ENCODE data around the gene FGD3. TPM values are rescaled to one million over a fixed set of nuclear protein-coding genes. Genes with fewer than 3 reads are reported as not detected.
A peak's percentile ranks its signal among the peaks of the same experiment; 100 is the strongest.

FGD3 gene
- total RNA-seq, 1 experiment from 2014 or later, result 89.0 TPM

DNA sequence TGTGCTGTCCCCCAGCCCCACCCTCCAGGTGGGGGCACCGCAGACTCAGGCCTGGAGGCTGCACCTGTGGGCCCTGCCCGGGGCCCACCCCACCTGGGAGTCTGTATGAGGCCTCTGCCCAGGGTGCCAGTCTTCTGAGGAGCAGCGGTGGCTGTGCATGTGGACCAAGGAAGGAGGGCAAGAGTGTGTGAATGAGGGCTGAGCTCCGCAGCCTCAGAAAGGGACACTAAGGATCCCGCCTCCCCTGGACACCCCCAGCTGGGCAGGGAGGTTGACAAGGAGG, 19.1 kb downstream of the FGD3 start:
- intact Hi-C loops (cut with micrococcal nuclease; ENCODE audit: unreplicated experiment), result no loop called here
- Histone ChIP-seq H3K4me3 (no peak overlapping the region), H3K36me3 (ENCODE audit: low read depth) (no peaks in the 10 kb centered on the region), H3K27me3 (ENCODE audit: insufficient read depth, low read depth) (no peaks in the 10 kb centered on the region), H2AFZ (no peak overlapping the region), H3K9me3 (ENCODE audit: insufficient read depth, low read depth) (peaks cover 2% of the 10 kb centered on the region; the same call in 1 of the 2 replicates), H3K27ac (no peak overlapping the region), H3F3A (ENCODE audit: insufficient read depth, low read depth) (peaks cover 15% of the 10 kb centered on the region; the same call in 1 of the 2 replicates), H3K4me1 (replicated peaks; ENCODE audit: insufficient read depth) (peaks cover 25% of the 10 kb centered on the region), H3K9me2 (ENCODE audit: insufficient read depth) (no peaks in the 10 kb centered on the region), H4K20me1 (ENCODE audit: insufficient read depth) (no peaks in the 10 kb centered on the region), H3K79me2 (ENCODE audit: low read depth) (no peaks in the 10 kb centered on the region), H3K4me2 (no peak overlapping the region)
- no TSS peak for BruUV-seq (replicated peaks)
- CTCF ChIA-PET, result no interaction called here
- no peak for DNase-seq
- POLR2A ChIA-PET (ENCODE audit: unreplicated experiment), result no interaction called here
- no peak for TF ChIP-seq EZH2 (IDR thresholded peaks at IDR 0.05; ENCODE audit: low read depth)
- no peak for TF ChIP-seq CTCF (conservative IDR thresholded peaks at IDR 0.05)

DNA sequence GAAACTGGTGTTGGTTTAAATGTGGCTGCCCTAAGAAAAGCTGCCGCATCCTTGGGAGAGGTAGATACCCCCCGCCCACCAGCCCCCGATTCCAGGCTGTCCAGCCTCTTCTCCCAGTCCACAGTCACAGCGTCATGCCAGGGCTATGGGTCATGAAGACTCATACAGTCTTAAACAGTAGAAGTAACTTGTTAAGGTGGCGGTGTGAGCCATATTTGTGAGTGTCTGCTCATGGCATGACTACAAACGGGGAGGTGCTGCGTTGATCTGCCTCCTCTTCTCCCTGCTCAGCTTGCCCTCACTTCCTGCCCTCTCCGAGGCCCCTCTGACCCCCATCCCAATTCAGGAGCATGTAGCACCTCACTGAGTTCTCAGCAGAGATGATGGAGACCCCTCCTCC, 20.8 kb downstream of the FGD3 start:
- Histone ChIP-seq H4K20me1 (ENCODE audit: insufficient read depth) (no peaks in the 10 kb centered on the region), H3F3A (ENCODE audit: insufficient read depth, low read depth) (peaks cover 22% of the 10 kb centered on the region; the same call in 1 of the 2 replicates), H2AFZ (no peak overlapping the region), H3K79me2 (ENCODE audit: low read depth) (no peaks in the 10 kb centered on the region), H3K4me1 (replicated peaks; ENCODE audit: insufficient read depth) (peaks cover 41% of the 10 kb centered on the region), H3K9me3 (ENCODE audit: insufficient read depth, low read depth) (no peaks in the 10 kb centered on the region), H3K4me3 (no peak overlapping the region), H3K27ac (no peak overlapping the region), H3K36me3 (ENCODE audit: low read depth) (no peaks in the 10 kb centered on the region), H3K9me2 (ENCODE audit: insufficient read depth) (no peaks in the 10 kb centered on the region), H3K4me2 (no peak overlapping the region), H3K27me3 (ENCODE audit: insufficient read depth, low read depth) (no peaks in the 10 kb centered on the region)
- DNase-seq, result no peak
- CTCF ChIA-PET, result no interaction called here
- intact Hi-C loops (cut with micrococcal nuclease; ENCODE audit: unreplicated experiment), result no loop called here
- POLR2A ChIA-PET (ENCODE audit: unreplicated experiment), result no interaction called here
- BruUV-seq (replicated peaks), result no TSS peak
- no peak for TF ChIP-seq EZH2 (IDR thresholded peaks at IDR 0.05; ENCODE audit: low read depth)
- no peak for TF ChIP-seq CTCF (conservative IDR thresholded peaks at IDR 0.05)

DNA sequence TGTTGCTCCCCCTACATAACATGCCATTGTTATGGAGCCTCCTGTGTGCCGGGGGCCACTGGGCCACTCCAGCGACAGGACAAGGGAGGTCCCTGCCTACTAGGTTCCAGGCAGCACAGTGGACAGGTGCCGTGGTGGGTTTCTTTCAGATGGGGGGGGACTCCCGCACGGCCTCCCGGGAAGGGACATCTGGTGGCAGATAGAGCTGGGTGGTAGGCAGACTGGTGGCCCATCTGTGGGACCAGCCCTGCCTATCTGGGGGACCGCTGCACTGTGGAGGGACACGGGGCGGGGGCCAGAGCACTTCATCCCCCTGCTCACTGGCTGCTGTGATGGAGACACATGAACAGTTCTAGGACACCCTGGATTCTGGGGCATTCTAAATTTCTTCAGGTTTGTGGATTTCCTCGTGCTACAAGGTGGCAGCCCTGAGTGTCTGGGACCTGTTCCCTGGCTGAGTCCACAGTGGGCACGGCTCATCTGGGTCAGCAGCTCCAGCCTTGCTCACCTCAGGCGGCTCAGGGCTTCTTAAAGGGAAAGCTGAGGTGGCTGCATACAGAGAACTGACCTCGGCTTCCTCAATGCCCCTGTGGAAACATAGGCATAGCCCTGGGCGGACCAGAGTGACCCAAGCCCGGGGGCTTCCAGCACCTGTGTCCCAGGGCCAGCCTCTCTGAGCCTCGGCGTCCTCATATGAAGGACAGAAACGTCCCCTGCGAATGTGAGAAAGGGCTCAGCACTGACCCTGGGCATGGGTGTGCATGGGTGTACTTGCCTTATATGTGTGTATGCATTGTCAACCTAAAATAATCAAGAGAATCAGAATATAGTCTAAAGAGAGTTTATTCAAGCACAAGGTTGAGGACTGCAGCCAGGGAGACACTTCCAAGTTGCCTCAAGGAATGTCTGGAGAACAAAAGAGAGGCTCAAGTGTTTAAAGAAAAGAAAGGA, 22.5 kb downstream of the FGD3 start:
- Histone ChIP-seq H3F3A (ENCODE audit: insufficient read depth, low read depth) (peaks cover 37% of the 10 kb centered on the region), H3K9me3 (ENCODE audit: insufficient read depth, low read depth) (no peaks in the 10 kb centered on the region), H2AFZ (no peak overlapping the region), H3K4me1 (replicated peaks; ENCODE audit: insufficient read depth) (peaks cover 53% of the 10 kb centered on the region), H3K27me3 (ENCODE audit: insufficient read depth, low read depth) (no peaks in the 10 kb centered on the region), H3K4me3 (no peak overlapping the region), H3K27ac (peak overlapping the region; percentile 30; the same call in 1 of the 2 replicates), H3K9me2 (ENCODE audit: insufficient read depth) (no peaks in the 10 kb centered on the region), H3K36me3 (ENCODE audit: low read depth) (no peaks in the 10 kb centered on the region), H3K4me2 (no peak overlapping the region), H4K20me1 (ENCODE audit: insufficient read depth) (no peaks in the 10 kb centered on the region), H3K79me2 (ENCODE audit: low read depth) (no peaks in the 10 kb centered on the region)
- CTCF ChIA-PET, result no interaction called here
- no peak for DNase-seq
- intact Hi-C loops (cut with micrococcal nuclease; ENCODE audit: unreplicated experiment), result loop anchor here (5.0 kb wide), 2 partner anchors 143 to 253 kb away; no protein-coding TSS in a partner anchor
- POLR2A ChIA-PET (ENCODE audit: unreplicated experiment), result no interaction called here
- TF ChIP-seq EZH2 (IDR thresholded peaks at IDR 0.05; ENCODE audit: low read depth) (no peak), CTCF (conservative IDR thresholded peaks at IDR 0.05) (no peak)
- BruUV-seq (replicated peaks), result no TSS peak
